GM18507 (cell line): Measurements from ENCODE around the gene SKAP1.
"Not testable (repeated sequence)": the region's sequence is repeated elsewhere in the genome, so short reads cannot be mapped to it uniquely, and the experiment has no call there.

Experiments
- DNase-seq: peaks from one replicate; pipeline ENCODE4 v3.0.0; 2011; ENCODE audit warnings: low read depth; ENCODE audit not compliant: insufficient read length; ENCODE audit errors: extremely low spot score
- FAIRE-seq: peaks from 2 replicates; lab custom pipeline; 2011; peaks lifted over from hg19 to GRCh38; lab: Jason Lieb, UNC

The SKAP1 gene

GRCh38 chr17:48340916-48341315, 89.1 kb downstream of the SKAP1 start:
- DNase-seq (no peak), FAIRE-seq (no peak)

GRCh38 chr17:48338720-48339119, 91.3 kb downstream of the SKAP1 start:
- FAIRE-seq (no peak), DNase-seq (no peak)

- FAIRE-seq = peak; percentile 18
- DNase-seq = not testable (repeated sequence)
These were observed 92.1 kb downstream of the SKAP1 start for GRCh38 chr17:48337903-48338302.

- peak; percentile 39 for FAIRE-seq
- no peak for DNase-seq
These were observed 93.0 kb downstream of the SKAP1 start for GRCh38 chr17:48336986-48337385.

GRCh38 chr17:48335858-48336500, 94.0 kb downstream of the SKAP1 start:
- FAIRE-seq (peak; percentile 84), DNase-seq (no peak)

GRCh38 chr17:48335146-48335784, 94.7 kb downstream of the SKAP1 start:
- DNase-seq = no peak
- no peak for FAIRE-seq

- no peak for DNase-seq
- no peak for FAIRE-seq
These were observed 96.9 kb downstream of the SKAP1 start for GRCh38 chr17:48333034-48333530.

GRCh38 chr17:48330887-48331286, 99.1 kb downstream of the SKAP1 start:
- DNase-seq (no peak), FAIRE-seq (no peak)

- FAIRE-seq = no peak
These were observed 99.6 kb downstream of the SKAP1 start for GRCh38 chr17:48330421-48330820.

GRCh38 chr17:48328457-48328856, 101.6 kb downstream of the SKAP1 start:
- FAIRE-seq (no peak), DNase-seq (no peak)

More at GRCh38 chr17:48330421-48330820, 99.6 kb downstream of the SKAP1 start:
- no peak for DNase-seq

- DNase-seq = no peak
- no peak for FAIRE-seq
These were observed 103.7 kb downstream of the SKAP1 start for GRCh38 chr17:48326310-48326709.

- no peak for DNase-seq
- FAIRE-seq = no peak
These were observed 108.0 kb downstream of the SKAP1 start for GRCh38 chr17:48322060-48322459.

- DNase-seq = no peak
- no peak for FAIRE-seq
These were observed 112.3 kb downstream of the SKAP1 start for GRCh38 chr17:48317732-48318131.

GRCh38 chr17:48314716-48315115, 115.3 kb downstream of the SKAP1 start:
- FAIRE-seq (no peak), DNase-seq (no peak)

- FAIRE-seq = no peak
- no peak for DNase-seq
These were observed 116.8 kb downstream of the SKAP1 start for GRCh38 chr17:48313096-48313755.

- DNase-seq (no peak), FAIRE-seq (no peak)
These were observed 118.7 kb downstream of the SKAP1 start for GRCh38 chr17:48311324-48311723.

GRCh38 chr17:48310748-48311213, 119.2 kb downstream of the SKAP1 start:
- DNase-seq (no peak), FAIRE-seq (no peak)

- peak; percentile 31 for FAIRE-seq
These were observed 121.4 kb downstream of the SKAP1 start for GRCh38 chr17:48308581-48308980.

GRCh38 chr17:48307814-48308411, 122.1 kb downstream of the SKAP1 start:
- peak; percentile 87 for FAIRE-seq
- DNase-seq = no peak

More at GRCh38 chr17:48308581-48308980, 121.4 kb downstream of the SKAP1 start:
- no peak for DNase-seq

GRCh38 chr17:48307255-48307654, 122.8 kb downstream of the SKAP1 start:
- DNase-seq = no peak
- FAIRE-seq = no peak
